Muscle of arm (tissue), 12 donors: ENCODE data around the gene HS6ST1. TPM values are rescaled to one million over a fixed set of nuclear protein-coding genes. Genes with fewer than 3 reads are reported as not detected.

Source experiments
- DNase-seq: peaks from one replicate; pipeline ENCODE4 v3.0.0-alpha.2; 2013
- polyA plus RNA-seq, 12 donors: library from polyadenylated mRNA; unstranded; fragments of 120-200 nt; gene quantifications; one replicate each; pipeline ENCODE4 v1.2.1, GENCODE V29; 2013; ENCODE audit not compliant: insufficient read length in 12 of 12

Gene HS6ST1
- polyA plus RNA-seq, 12 donors: 19.2 to 51.3 (median 25.5) TPM; not detected in 1

GRCh38 chr2:128300151-128301020, 18.3 kb downstream of the HS6ST1 start:
- DNase-seq: no peak

- no peak for DNase-seq
Measured at GRCh38 chr2:128299628-128300027, 19.0 kb downstream of the HS6ST1 start.

GRCh38 chr2:128298846-128299507, 19.7 kb downstream of the HS6ST1 start:
- no peak for DNase-seq

- no peak for DNase-seq
Measured at GRCh38 chr2:128298286-128298685, 20.4 kb downstream of the HS6ST1 start.

GRCh38 chr2:128293870-128294455, 24.7 kb downstream of the HS6ST1 start:
- DNase-seq: no peak

GRCh38 chr2:128293426-128293755, 25.3 kb downstream of the HS6ST1 start:
- DNase-seq: no peak

GRCh38 chr2:128292599-128293425, 25.9 kb downstream of the HS6ST1 start:
- DNase-seq: no peak

GRCh38 chr2:128291844-128292598, 26.6 kb downstream of the HS6ST1 start:
- no peak for DNase-seq

GRCh38 chr2:128291161-128291843, 27.4 kb downstream of the HS6ST1 start:
- DNase-seq: no peak

- DNase-seq: no peak
Measured at GRCh38 chr2:128290356-128290755, 28.3 kb downstream of the HS6ST1 start.

GRCh38 chr2:128289439-128289838, 29.2 kb downstream of the HS6ST1 start:
- no peak for DNase-seq

- DNase-seq: no peak
Measured at GRCh38 chr2:128288781-128289180, 29.9 kb downstream of the HS6ST1 start.

- DNase-seq: no peak
Measured at GRCh38 chr2:128287780-128288735, 30.6 kb downstream of the HS6ST1 start.

- DNase-seq: no peak
Measured at GRCh38 chr2:128286905-128287779, 31.5 kb downstream of the HS6ST1 start.

GRCh38 chr2:128286011-128286721, 32.5 kb downstream of the HS6ST1 start:
- DNase-seq: no peak

GRCh38 chr2:128285329-128285931, 33.2 kb downstream of the HS6ST1 start:
- DNase-seq: no peak

GRCh38 chr2:128284841-128285240, 33.8 kb downstream of the HS6ST1 start:
- no peak for DNase-seq
